ENCODE results near the gene UBE2F. TPM values are rescaled to one million over a fixed set of nuclear protein-coding genes. Genes with fewer than 3 reads are reported as not detected.

Gene UBE2F
- polyA plus RNA-seq, 3 donors, result 51.1 to 120 (median 117) TPM

GRCh38 chr2:237940828-237941227 lies 26.0 kb upstream of the UBE2F start:
- no peak overlapping the region for H3K27ac ChIP-seq (ENCODE audit: low read depth in 1 of 2, low read length in 2 of 2)
- no peak overlapping the region for H3K4me3 Mint-ChIP-seq
- peaks cover 3 to 11% (median 6%) of the 10 kb centered on the region in 3 donors for H3K27me3 Mint-ChIP-seq (ENCODE audit: low read depth in 3 of 3)
- no peak overlapping the region for H3K4me2 ChIP-seq (replicated peaks; ENCODE audit: extremely low read depth, low read length, poor library complexity, severe bottlenecking)
- no peak for TF ChIP-seq CTCF (IDR thresholded peaks at IDR 0.05)
- H3K27me3 ChIP-seq (ENCODE audit: control insufficient read depth in 2 of 2, insufficient read depth in 2 of 2, low read length in 2 of 2), result peaks cover 0 to 3% of the 10 kb centered on the region in 2 donors
- no peaks in the 10 kb centered on the region for H4K20me1 ChIP-seq (ENCODE audit: insufficient read depth, low read length)
- peaks cover 11 to 25% (median 21%) of the 10 kb centered on the region in 7 donors for H3K9me3 Mint-ChIP-seq
- no peaks in the 10 kb centered on the region for H3K4me1 Mint-ChIP-seq
- DNase-seq, result no peak
- no peak overlapping the region for H3K9ac ChIP-seq (ENCODE audit: insufficient read depth, low read length, poor library complexity, severe bottlenecking)
- no peaks in the 10 kb centered on the region for H3K36me3 ChIP-seq (replicated peaks in 1 of 2; ENCODE audit: control insufficient read depth in 1 of 2, insufficient read depth in 2 of 2, low read length in 2 of 2)
- intact Hi-C loops (cut with micrococcal nuclease), result no loop called here
- H3K4me1 ChIP-seq (ENCODE audit: control insufficient read depth in 1 of 2, insufficient read depth in 2 of 2, low read length in 2 of 2), result no peaks in the 10 kb centered on the region
- no peaks in the 10 kb centered on the region for H3K36me3 Mint-ChIP-seq
- no peak overlapping the region for H2AFZ ChIP-seq (ENCODE audit: insufficient read depth, low read depth, low read length, poor library complexity, severe bottlenecking)
- no peak overlapping the region for H3K27ac Mint-ChIP-seq
- H3K9me3 ChIP-seq (replicated peaks in 1 of 2; ENCODE audit: control insufficient read depth in 1 of 2, insufficient read depth in 1 of 2, low read length in 2 of 2), result peaks cover 11 to 25% of the 10 kb centered on the region in 2 donors
- H3K79me2 ChIP-seq (ENCODE audit: insufficient read depth, low read length), result no peaks in the 10 kb centered on the region
- H3K4me3 ChIP-seq (replicated peaks in 1 of 3; ENCODE audit: low read depth in 2 of 3, low read length in 3 of 3), result no peak overlapping the region

- Histone ChIP-seq H3K27me3 (ENCODE audit: control insufficient read depth in 2 of 2, insufficient read depth in 2 of 2, low read length in 2 of 2) (peaks cover 0 to 3% of the 10 kb centered on the region in 2 donors), H3K4me3 (replicated peaks in 1 of 3; ENCODE audit: low read depth in 2 of 3, low read length in 3 of 3) (no peak overlapping the region), H4K20me1 (ENCODE audit: insufficient read depth, low read length) (no peaks in the 10 kb centered on the region), H3K9ac (ENCODE audit: insufficient read depth, low read length, poor library complexity, severe bottlenecking) (no peak overlapping the region), H3K9me3 (replicated peaks in 1 of 2; ENCODE audit: control insufficient read depth in 1 of 2, insufficient read depth in 1 of 2, low read length in 2 of 2) (peaks cover 13 to 29% of the 10 kb centered on the region in 2 donors), H2AFZ (ENCODE audit: insufficient read depth, low read depth, low read length, poor library complexity, severe bottlenecking) (no peak overlapping the region), H3K4me2 (replicated peaks; ENCODE audit: extremely low read depth, low read length, poor library complexity, severe bottlenecking) (no peak overlapping the region), H3K36me3 (replicated peaks in 1 of 2; ENCODE audit: control insufficient read depth in 1 of 2, insufficient read depth in 2 of 2, low read length in 2 of 2) (no peaks in the 10 kb centered on the region), H3K79me2 (ENCODE audit: insufficient read depth, low read length) (no peaks in the 10 kb centered on the region), H3K4me1 (ENCODE audit: control insufficient read depth in 1 of 2, insufficient read depth in 2 of 2, low read length in 2 of 2) (no peaks in the 10 kb centered on the region), H3K27ac (ENCODE audit: low read depth in 1 of 2, low read length in 2 of 2) (no peak overlapping the region)
- Mint-ChIP-seq H3K27ac (no peak overlapping the region), H3K9me3 (peaks cover 13 to 28% (median 25%) of the 10 kb centered on the region in 7 donors), H3K27me3 (ENCODE audit: low read depth in 3 of 3) (peaks cover 2 to 9% (median 8%) of the 10 kb centered on the region in 3 donors), H3K36me3 (no peaks in the 10 kb centered on the region), H3K4me3 (no peak overlapping the region), H3K4me1 (no peaks in the 10 kb centered on the region)
- DNase-seq, result no peak
- no peak for TF ChIP-seq CTCF (IDR thresholded peaks at IDR 0.05)
- intact Hi-C loops (cut with micrococcal nuclease), result no loop called here
- WGBS (ENCODE audit: insufficient coverage), result 75% methylated on average over 1 of the region's 2 CpGs
Observed at GRCh38 chr2:237941239-237941638, 25.6 kb upstream of the UBE2F start.
